GM12874 (cell line): ENCODE data around the gene OGT.

Source experiments
- CTCF ChIP-seq: IDR thresholded peaks from 2 replicates; pipeline ENCODE4 v1.5.1; 2011; ENCODE audit warnings: low read depth, mild to moderate bottlenecking, control low read depth, low read length, moderate library complexity; ENCODE audit not compliant: insufficient read depth

OGT gene

GRCh38 chrX:71533851-71534561 is 1.1 kb downstream of the OGT start:
- no peak for TF ChIP-seq CTCF

GRCh38 chrX:71534773-71535544 is 2.1 kb downstream of the OGT start:
- TF ChIP-seq CTCF: no peak

- no peak for TF ChIP-seq CTCF
Measured at GRCh38 chrX:71536285-71536684, 3.4 kb downstream of the OGT start.

GRCh38 chrX:71537743-71538142 is 4.8 kb downstream of the OGT start:
- TF ChIP-seq CTCF: no peak

- no peak for TF ChIP-seq CTCF
Measured at GRCh38 chrX:71540801-71541200, 7.9 kb downstream of the OGT start.

- no peak for TF ChIP-seq CTCF
Measured at GRCh38 chrX:71541210-71542022, 8.5 kb downstream of the OGT start.

- no peak for TF ChIP-seq CTCF
Measured at GRCh38 chrX:71542411-71542810, 9.5 kb downstream of the OGT start.
